Measurements from ENCODE around the gene NF1. TPM values are rescaled to one million over a fixed set of nuclear protein-coding genes. Genes with fewer than 3 reads are reported as not detected.

Gene NF1
- total RNA-seq, 1 experiment from 2014 or later = 15.1 TPM

DNA sequence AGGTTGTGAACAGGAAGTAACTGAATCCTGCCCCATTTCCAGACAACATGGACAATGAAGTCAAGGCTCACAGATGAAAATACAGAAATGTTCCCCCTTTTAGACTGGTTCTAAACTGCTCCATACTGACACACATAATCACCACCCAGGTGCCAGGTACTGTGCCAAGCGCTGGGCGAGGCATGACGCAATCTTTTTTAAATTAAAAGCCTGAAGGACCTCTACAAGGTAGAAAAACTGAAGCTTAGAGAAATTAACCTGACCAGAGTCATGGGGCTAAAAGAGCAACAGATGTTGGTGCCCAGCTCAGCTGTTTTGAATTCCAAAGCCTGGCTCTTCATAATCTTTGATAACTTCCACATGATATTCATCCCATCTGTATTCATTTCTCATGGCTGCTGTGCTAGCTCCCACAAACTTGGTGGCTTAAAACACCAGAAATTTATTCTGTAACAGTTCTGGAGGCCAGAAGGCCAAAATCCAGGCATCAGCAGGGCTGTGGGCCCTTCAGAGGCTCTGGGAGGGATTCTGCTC lies 291.8 kb downstream of the NF1 start:
- no peak for DNase-seq (ENCODE audit: low spot score)
- in situ Hi-C loops (cut with HindIII; ENCODE audit: low sequenced_read_pairs) = loop anchor here (10.0 kb wide), 1 partner anchor 432 kb away; no protein-coding TSS in a partner anchor

DNA sequence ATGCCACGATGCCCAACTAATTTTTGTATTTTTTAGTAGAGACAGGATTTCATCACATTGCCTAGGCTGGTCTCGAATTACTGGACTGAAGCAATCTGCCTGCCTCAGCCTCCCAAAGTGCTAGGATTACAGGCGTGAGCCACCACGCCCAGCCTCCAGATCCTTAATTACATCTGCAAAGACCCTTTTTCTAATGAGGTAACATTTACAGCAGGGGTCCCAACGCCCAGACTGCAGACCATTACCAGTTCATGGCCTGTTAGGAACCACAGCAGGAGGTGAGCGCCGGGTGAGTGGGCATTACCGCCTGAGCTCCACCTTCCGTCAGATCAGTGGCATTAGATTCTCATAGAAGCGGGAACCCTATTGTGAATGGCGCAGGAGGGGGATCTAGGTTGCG lies 292.7 kb downstream of the NF1 start:
- in situ Hi-C loops (cut with HindIII; ENCODE audit: low sequenced_read_pairs) = loop anchor here (10.0 kb wide), 1 partner anchor 433 kb away; no protein-coding TSS in a partner anchor
- DNase-seq (ENCODE audit: low spot score) = no peak

DNA sequence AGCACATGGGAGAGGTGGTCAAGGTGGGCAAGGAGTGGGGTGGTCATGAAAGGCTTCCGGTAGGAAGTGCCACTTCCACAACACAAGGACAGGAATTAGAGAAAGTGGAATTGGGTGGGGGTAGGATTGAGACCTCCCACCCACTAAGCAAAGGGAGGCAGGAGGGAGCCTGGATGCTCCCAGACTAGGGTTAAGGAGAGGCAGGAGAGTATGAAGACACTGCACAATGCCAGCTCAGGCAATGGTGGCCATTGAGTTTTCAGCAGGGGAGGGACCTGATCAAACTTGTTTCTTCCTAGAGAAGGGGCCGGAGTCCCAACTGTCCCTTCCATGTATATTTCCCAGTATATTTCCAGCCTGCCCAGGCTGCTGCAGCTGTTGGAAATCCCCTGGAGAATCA lies 293.6 kb downstream of the NF1 start:
- in situ Hi-C loops (cut with HindIII; ENCODE audit: low sequenced_read_pairs) = loop anchor here (10.0 kb wide), 1 partner anchor 434 kb away; no protein-coding TSS in a partner anchor

DNA sequence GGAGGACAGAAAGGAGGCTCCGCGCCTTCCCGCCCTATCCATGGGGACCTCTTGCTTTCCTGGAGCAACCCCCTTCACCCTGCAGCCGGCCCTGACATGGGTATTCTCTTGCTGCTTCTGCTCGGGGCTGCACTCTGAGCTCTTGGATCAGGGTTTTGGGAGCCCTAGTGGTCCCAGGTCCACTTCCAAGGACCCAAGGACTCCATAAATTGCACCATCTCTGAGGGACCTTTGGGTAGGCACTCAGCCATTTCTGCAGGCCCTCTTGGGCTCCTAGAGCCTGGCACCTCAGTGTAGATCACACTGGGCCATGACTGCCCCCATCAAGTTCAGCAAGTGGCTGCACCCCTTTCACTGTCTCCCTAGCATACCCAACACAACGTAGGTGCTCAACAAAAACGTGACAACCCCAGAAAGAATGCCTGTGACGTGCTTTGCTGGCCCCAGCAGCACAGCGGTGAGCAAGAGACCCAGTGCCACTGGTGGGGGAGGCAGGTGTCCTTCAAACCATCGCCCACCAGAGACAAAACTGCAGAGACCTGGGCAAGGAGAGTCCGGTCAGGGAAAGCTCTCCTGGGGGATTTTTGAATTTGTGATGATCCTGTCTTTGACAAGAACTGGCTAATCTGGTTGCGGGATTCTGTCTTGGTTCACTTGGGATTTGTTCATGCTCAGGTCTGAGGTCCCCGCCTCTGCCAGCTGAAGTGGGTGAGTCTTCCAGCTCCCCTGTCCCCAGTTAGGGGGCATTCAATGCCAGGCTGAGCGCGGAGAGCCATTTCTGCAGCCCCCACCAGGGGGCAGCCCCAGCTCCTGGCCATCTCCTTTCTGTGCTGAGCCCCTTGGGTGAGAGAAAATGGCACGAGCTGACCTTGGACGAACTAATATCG lies 294.2 kb downstream of the NF1 start:
- peak; percentile 56 for DNase-seq (ENCODE audit: low spot score)
- in situ Hi-C loops (cut with HindIII; ENCODE audit: low sequenced_read_pairs) = loop anchor here (10.0 kb wide), 1 partner anchor 434 kb away; no protein-coding TSS in a partner anchor

More for the DNA sequence above, 293.6 kb downstream of the NF1 start:
- no peak for DNase-seq (ENCODE audit: low spot score)

DNA sequence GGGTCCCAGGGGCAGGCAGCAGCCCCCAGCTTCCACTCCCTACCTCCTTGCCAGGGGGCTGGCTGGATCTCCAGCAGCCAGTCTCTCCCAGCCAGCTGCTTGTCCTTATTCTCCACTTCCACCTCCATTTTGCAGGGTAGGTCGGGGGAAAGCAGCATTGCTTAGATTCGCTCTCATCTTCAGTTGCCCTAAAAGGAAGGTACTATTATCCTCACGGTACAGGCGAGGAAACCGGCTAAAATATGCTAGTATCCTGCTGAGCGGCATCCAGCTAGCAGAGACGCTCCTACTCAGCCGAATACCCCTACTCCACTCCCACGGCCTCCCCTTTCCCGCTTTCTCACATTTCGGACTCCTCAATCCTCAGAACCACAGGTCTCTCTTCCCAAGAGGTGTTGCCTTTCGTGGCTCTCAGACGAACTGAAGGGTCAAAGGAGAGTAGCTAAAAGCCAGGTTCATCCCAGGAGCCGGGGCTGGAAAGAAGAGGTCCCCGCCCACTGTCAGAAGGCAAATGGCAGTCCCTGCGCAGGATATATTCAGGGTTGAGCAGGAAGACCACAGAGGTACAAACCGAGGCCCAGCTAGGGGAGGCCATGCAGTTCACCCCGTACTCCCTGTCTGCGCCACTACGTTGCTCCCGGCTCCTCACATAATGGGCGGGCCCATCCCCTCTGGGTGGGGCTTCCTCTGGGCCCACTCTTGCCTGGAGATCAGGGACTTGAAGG lies 295.0 kb downstream of the NF1 start:
- no peak for DNase-seq (ENCODE audit: low spot score)
- in situ Hi-C loops (cut with HindIII; ENCODE audit: low sequenced_read_pairs) = loop anchor here (10.0 kb wide), 1 partner anchor 435 kb away; no protein-coding TSS in a partner anchor

DNA sequence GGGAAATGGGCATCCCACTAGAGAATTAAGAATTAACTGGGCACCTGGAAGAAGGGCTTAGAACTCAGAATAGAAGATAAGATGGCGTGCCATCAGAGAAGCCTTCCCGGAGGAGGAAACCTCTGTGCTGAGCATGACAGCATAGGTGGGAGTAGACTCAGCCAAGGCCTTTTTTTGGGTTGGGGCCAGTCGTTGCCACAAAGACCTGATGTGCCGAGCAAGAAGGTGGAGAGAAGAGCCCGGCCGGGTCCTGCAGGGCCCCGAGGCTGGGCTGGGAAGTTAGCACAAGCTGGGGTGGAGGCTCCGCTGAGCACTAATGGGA lies 295.6 kb downstream of the NF1 start:
- no peak for DNase-seq (ENCODE audit: low spot score)
- in situ Hi-C loops (cut with HindIII; ENCODE audit: low sequenced_read_pairs) = no loop called here

DNA sequence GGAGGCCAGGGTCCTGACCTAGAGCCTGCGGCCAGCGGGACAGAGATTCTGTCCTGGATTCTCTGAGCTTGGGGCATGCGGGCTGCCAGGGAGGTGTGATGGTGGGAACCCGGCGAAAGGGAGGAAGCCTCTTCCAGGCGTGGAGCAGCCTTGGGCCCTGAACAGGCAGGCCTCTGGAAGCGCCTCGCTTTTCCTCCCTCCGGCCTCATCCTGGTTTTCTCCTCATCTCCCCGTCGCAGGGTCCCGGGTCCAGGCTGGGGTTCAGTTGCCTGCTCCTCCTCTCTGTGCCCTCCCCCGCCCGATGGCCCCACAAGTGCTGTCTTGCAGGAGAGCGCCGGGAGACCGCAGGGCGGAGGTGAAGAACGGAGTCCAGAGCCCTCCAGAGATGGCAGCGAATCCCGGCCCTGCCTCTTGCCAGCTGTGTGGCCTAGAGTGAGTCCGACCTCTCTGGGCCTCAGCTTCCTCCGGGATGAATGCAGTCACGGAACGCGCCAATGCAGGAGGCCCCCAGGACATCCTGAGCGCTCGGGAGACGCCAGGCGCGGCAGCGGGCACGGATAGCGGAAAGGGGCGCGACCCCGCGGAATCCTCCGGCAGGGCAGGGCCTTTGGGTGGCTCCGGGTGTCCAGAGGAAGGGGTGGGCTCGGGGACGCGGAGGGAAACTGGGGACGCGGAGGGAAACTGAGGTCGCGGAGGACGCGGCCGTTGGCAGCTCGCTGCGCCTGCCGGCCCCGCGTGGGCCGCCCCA lies 296.1 kb downstream of the NF1 start:
- in situ Hi-C loops (cut with HindIII; ENCODE audit: low sequenced_read_pairs) = no loop called here
- DNase-seq (ENCODE audit: low spot score) = peak; percentile 48

DNA sequence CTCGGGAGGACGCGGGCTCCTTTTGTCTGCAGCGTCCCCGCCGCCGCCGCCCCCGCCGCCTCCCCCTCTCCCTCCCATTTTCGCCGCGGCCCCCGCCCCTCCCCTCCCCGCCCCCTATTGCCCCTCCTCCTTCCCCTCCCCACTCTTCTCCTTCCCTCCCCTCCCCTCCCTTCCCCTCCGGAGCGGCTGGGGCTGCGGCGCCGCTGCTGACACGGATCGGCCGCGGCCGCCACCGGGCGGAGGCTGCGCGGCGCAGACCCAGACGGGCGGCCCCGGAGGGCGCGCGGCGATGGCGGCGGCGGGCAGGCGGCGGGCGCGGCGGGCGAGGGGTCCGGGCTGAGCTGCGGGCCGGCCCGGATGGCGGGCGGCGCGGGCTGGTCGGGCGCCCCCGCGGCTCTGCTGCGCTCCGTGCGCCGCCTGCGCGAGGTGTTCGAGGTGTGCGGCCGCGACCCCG lies 296.7 kb downstream of the NF1 start, which contains the start of gene RAB11FIP4:
Gene RAB11FIP4 (plus strand): TSS at position 180 of the 454 bp plus-strand sequence. CDS start 178 bp downstream, at position 358.
- in situ Hi-C loops (cut with HindIII; ENCODE audit: low sequenced_read_pairs) = no loop called here
- DNase-seq (ENCODE audit: low spot score) = peak; percentile 63

DNA sequence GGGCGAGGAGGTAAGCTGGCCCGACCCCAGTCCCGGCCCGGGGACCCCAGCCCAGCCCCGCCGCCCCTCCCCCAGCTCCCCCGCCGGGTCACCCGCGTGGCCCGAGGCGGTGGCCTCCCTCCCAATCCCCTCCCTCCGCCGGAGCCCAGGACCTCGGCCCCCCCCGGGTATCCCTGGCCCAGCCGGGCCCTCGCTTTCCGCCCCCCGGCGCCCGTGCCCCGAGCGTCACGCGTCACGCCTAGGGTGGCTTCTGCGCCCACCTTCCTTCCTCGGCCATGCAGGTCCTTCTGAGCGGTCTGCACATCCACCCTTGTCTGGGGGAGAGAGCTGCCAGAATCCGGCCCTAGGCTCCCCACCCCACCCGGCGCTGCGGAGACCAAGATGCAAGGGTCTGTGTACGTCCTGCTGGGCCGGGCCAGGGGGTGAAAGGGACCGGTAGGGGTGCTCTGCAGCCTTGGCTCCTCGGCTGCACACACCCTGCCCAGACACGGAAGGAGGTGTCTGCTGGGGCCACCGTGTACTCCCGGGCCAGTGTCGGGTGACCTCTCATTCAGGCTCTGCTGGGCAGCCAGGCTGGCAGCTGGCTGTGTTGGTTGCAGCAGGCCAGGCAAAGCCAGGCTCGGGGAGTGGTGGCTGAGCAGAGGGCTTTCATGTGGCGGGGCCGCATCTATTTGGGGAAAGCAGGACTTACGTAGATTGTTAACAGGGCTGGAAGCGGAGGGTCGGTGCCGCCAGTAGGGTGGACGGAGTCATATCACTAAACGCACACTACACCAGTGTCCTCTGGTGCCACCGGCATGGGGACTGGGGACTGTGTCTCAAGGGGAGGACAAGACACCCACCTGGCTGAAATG lies 297.5 kb downstream of the NF1 start:
- in situ Hi-C loops (cut with HindIII; ENCODE audit: low sequenced_read_pairs) = no loop called here
- DNase-seq (ENCODE audit: low spot score) = peak; percentile 63

DNA sequence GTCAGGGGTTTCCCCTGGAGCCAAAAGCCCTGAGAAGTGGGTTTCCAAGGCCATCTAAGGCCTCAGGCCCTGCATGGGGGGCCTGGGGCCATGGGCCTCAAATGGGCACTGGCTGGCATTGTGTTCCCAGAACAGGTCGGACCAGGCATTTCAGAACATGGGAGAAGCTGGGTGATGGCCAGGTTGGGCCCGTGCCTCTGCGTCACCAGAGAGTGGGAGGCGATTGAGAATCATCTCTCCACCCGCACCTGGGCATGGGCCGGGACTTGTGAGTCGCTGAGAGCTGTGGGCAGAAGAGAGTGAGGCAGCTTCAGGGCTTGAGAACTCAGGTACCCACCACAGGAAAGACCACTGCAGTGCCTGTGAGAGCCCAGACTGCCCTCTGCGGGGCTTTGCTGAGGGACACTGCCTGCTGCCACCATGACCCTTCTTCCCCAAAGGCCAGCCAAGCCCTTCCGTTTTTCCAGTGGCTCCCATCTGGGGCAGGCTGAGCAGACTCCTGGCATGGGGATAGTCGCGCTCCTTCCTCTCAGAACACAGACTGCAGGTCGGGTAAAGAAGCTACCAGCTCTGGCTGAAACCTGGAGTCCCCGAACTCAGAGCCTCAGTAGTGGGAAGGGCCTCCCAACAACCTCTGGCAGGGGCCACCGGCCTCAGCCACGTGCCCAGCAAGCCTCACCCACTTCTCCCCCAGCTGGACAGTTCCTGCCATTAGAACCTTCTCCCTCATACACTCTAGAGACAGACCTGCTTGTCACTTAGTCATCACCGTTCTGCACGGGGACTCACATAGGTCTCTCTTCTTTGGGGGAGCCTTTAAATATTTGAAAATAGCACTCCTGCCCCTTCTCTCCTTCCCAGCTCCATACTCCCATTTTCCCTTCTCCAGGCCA lies 298.3 kb downstream of the NF1 start:
- in situ Hi-C loops (cut with HindIII; ENCODE audit: low sequenced_read_pairs) = no loop called here
- DNase-seq (ENCODE audit: low spot score) = peak; percentile 86

DNA sequence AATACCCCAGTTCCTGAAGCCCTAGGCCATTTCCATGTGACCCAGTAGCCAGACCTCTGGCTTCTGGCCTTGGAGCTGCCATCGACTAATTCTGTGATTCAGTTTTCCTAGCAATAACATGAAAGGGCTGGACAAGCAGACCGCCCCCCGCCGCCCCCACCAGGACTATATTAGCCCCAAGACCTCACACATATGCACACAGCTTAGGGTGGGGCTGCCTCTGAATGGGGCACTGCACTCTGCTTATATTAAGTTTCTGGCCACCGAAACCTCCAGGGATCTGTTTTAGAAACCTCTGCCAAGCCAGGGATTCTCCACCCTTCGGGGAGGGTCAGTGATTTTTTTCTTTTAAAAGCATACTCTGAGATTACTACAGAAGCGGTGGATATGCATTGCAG lies 299.0 kb downstream of the NF1 start:
- in situ Hi-C loops (cut with HindIII; ENCODE audit: low sequenced_read_pairs) = no loop called here
- no peak for DNase-seq (ENCODE audit: low spot score)

DNA sequence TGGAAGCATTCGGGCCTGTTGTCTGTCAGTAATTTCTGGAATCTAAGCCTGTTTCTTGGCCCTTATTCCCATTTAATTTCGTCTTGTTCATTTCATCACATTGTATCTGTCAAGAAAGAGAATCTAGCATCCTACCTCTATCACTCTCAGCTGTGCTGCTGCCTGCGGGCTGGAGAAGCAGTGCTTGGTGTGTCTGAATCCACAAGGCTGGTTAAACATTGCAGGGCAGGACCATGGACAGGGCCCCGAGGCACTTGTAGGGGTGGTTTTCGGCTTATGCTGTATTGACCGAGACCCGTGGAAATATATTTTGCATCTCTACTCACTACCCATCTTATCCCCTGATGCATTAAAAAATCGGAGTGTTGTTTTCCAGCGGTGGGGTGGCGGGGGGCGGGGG lies 299.8 kb downstream of the NF1 start:
- DNase-seq (ENCODE audit: low spot score) = peak; percentile 36
- in situ Hi-C loops (cut with HindIII; ENCODE audit: low sequenced_read_pairs) = no loop called here

DNA sequence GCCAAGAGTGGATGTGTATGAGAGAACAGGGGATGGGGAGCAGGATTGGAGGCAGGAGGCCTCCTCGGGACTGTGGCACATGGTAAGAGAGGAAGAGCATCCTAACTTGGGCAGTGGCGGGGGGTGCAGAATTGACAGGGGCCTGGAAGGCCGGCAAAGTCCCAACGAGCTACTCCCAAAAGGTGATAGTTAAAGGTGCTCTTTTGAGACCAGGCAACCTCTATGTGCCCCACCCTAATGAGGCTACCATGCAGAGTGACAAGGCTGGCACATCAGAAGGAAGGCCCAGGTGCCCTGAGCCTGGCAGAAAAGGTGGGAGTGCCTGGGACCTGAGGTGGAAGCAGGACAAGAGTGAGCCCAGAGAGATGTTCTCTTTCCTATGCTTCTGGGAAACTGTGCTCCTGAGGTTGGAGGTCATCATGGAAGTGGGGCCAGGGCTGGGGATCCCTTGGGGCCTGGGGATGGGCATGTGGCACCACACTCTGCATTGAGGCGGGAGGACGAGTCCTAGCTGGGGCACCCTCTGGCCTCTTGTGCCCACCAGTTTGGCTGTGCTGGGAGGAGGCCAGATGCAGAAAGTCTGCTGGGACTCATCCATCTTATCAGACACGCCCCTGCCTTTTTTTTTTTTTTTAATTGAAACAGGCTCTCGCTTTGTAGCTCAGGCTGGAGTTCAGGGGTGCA lies 302.6 kb downstream of the NF1 start:
- no peak for DNase-seq (ENCODE audit: low spot score)
- in situ Hi-C loops (cut with HindIII; ENCODE audit: low sequenced_read_pairs) = no loop called here

DNA sequence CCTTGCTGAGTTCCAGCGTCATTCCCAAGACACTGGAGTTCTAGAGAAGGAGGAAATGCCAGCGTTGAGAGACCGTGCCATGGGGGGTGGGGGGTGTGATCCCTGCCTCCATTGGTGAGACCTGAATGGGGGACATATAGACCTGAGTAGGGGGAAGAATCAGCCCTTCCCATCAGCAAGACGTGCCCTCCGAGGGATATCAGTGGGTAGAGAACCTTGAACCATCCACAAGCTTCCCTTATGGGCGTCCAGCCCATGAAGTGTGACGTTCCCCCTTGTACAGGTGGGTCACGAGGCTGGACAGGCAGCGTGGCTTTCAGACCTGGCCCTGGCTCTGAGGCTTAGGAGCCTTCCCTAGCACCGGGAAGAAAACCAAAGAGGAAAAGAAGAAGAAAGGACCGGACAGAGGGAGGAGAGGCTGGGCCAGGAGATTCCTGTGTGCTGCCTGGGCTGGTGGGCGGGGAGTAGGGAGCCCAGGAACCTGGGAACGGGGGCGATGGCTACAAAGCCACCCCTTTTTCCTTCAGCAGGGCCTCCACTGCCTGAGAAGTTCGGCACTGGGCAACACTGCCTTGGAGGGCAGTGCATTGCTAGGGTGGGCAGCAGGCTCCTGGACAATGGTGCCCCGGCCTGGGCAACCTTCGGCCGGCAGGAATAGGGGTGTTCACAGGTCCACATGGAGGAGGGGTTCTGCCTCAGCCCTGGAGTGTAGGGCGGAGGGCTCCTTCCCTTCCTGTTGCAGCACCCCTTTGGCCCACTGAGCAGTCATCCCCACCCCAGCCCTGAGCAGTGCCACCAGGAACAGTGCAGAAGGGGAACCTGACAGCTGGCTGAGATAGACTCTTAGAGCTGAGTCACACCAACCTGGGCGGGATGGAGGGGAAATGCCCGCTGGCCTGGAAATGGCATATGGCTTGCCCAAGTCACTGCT lies 303.9 kb downstream of the NF1 start:
- in situ Hi-C loops (cut with HindIII; ENCODE audit: low sequenced_read_pairs) = no loop called here
- no peak for DNase-seq (ENCODE audit: low spot score)

DNA sequence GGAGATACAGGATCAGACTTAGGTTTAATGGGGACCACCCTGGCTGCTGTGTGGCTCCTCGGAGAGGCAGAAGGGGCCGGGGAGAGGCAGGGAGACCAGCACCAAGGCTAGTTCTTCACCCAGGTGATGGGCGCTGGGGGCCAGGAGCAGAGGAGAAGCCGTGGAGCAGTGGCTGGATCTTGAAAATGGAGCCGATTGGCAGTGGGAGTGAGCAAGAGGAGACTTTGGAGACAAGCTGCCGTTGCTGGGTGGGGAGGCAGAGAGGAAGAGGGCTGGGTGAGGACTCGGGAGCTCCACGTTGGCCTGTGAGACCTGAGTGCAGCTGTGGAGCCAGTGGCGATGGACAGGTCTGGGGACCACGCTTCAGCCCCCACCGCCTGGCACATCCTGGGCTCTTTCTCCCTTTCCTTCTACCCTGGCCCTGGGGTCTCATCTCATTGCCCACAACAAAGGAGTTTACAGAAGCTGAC lies 305.7 kb downstream of the NF1 start:
- no peak for DNase-seq (ENCODE audit: low spot score)

More for the DNA sequence above, 305.7 kb downstream of the NF1 start:
- in situ Hi-C loops (cut with HindIII; ENCODE audit: low sequenced_read_pairs) = no loop called here
